Measurements from ENCODE around the gene LOXHD1. TPM values are rescaled to one million over a fixed set of nuclear protein-coding genes. Genes with fewer than 3 reads are reported as not detected.

LOXHD1 gene
- total RNA-seq, 3 donors from 2014 or later (not counting 1 experiment from before 2014, with no cell fraction given) = 0.11 to 0.48 (median 0.14) TPM

DNA sequence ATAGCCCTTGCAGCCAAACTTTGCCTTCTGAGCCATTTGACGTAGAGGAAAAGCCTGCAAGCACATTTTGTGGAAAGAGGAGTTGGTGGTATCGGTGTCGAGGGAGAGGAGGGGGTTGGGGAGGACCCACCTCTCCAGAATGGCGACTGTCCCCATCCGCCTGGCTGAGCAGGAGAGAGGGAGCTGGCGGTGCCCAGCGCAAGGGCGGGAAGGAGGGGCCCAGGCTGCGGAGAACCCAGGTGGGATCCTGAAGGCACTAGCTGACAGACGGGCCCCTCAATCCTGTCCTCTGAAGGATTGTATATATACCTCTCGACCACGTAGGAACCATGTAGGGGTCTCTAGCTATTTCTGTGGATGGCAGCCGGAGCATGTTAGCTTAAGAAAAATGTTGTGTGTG lies 200.3 kb downstream of the LOXHD1 start:
- no peak for ATAC-seq
- H3K4me3 Mint-ChIP-seq = no peak overlapping the region
- no peak overlapping the region for H3K27ac ChIP-seq (ENCODE audit: low read length)
- no peak overlapping the region for H3K4me3 ChIP-seq (ENCODE audit: low read length)
- DNase-seq = no peak
- H3K9me3 Mint-ChIP-seq = no peaks in the 10 kb centered on the region
- H3K36me3 Mint-ChIP-seq = peaks cover 19% of the 10 kb centered on the region
- H3K4me1 Mint-ChIP-seq = no peaks in the 10 kb centered on the region
- intact Hi-C loops (cut with micrococcal nuclease) = no loop called here
- no peaks in the 10 kb centered on the region for H3K9me3 ChIP-seq (ENCODE audit: control insufficient read depth, insufficient read depth, low read length)
- 92% methylated on average over 13 of the region's 13 CpGs for WGBS (ENCODE audit: insufficient coverage)
- no peaks in the 10 kb centered on the region for H3K4me1 ChIP-seq (ENCODE audit: control insufficient read depth, insufficient read depth, low read length)
- H3K27me3 ChIP-seq (ENCODE audit: control insufficient read depth, insufficient read depth, low read length) = no peaks in the 10 kb centered on the region
- no peak overlapping the region for H3K27ac Mint-ChIP-seq
- TF ChIP-seq, protein P1, sequence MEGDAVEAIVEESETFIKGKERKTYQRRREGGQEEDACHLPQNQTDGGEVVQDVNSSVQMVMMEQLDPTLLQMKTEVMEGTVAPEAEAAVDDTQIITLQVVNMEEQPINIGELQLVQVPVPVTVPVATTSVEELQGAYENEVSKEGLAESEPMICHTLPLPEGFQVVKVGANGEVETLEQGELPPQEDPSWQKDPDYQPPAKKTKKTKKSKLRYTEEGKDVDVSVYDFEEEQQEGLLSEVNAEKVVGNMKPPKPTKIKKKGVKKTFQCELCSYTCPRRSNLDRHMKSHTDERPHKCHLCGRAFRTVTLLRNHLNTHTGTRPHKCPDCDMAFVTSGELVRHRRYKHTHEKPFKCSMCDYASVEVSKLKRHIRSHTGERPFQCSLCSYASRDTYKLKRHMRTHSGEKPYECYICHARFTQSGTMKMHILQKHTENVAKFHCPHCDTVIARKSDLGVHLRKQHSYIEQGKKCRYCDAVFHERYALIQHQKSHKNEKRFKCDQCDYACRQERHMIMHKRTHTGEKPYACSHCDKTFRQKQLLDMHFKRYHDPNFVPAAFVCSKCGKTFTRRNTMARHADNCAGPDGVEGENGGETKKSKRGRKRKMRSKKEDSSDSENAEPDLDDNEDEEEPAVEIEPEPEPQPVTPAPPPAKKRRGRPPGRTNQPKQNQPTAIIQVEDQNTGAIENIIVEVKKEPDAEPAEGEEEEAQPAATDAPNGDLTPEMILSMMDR (IDR thresholded peaks at IDR 0.05) = no peak
- no peaks in the 10 kb centered on the region for H3K27me3 Mint-ChIP-seq (ENCODE audit: low read depth in 2 of 2)
- H3K36me3 ChIP-seq (ENCODE audit: control insufficient read depth, insufficient read depth, low read length) = peaks cover 33% of the 10 kb centered on the region

DNA sequence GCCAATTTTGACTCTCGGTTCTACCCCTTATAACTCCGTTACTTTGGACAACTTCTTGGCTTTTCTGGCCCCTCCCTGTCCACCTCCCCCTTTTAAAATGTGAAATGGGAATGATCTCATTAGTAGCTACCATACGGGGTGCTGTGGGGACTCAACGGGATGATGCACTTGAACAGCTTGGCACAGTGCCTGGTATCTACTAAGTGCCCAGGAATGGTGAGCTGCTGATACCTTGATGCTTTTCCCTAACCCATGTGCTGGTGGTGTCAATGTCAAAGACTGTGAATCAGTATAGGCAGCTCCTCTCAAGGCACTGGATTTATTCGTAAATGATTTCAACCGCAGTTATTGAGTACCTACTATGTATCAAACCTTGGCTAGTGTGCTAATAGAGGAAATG lies 204.2 kb downstream of the LOXHD1 start:
- Mint-ChIP-seq H3K4me3 (no peak overlapping the region), H3K9me3 (no peaks in the 10 kb centered on the region), H3K27ac (peak overlapping the region; percentile 23 to 24), H3K4me1 (peaks cover 27 to 32% of the 10 kb centered on the region in 2 donors), H3K27me3 (ENCODE audit: low read depth in 2 of 2) (no peaks in the 10 kb centered on the region), H3K36me3 (peaks cover 29% of the 10 kb centered on the region)
- ATAC-seq (no peak), DNase-seq (no peak)
- 94% methylated on average over 6 of the region's 6 CpGs for WGBS (ENCODE audit: insufficient coverage)
- TF ChIP-seq, protein P1 (IDR thresholded peaks at IDR 0.05) = no peak
- intact Hi-C loops (cut with micrococcal nuclease) = no loop called here
- peaks cover 4% of the 10 kb centered on the region for H3K9me3 ChIP-seq (ENCODE audit: control insufficient read depth, insufficient read depth, low read length)
- peaks cover 9% of the 10 kb centered on the region for H3K4me1 ChIP-seq (ENCODE audit: control insufficient read depth, insufficient read depth, low read length)
- H3K36me3 ChIP-seq (ENCODE audit: control insufficient read depth, insufficient read depth, low read length) = peaks cover 43% of the 10 kb centered on the region
- no peak overlapping the region for H3K27ac ChIP-seq (ENCODE audit: low read length)
- no peak overlapping the region for H3K4me3 ChIP-seq (ENCODE audit: low read length)
- H3K27me3 ChIP-seq (ENCODE audit: control insufficient read depth, insufficient read depth, low read length) = no peaks in the 10 kb centered on the region

DNA sequence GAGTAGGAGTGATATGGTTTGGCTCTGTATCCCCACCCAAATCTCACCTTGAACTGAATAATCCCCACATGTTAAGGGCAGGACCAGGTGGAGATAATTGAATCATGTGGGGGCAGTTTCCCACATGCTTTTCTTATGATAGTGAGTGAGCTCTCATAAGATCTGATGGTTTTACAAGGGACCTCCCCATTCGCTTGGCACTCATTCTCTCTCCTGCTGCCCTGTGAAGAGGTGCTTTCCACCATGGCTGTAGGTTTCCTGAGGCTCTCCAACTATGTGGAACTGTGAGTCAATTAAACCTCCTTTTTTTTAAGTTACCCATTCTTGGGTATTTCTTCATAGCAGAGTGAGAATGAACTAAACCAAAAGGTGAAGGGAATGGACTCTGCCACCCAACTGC lies 207.5 kb downstream of the LOXHD1 start:
- DNase-seq (no peak), ATAC-seq (no peak)
- H3K9me3 ChIP-seq (ENCODE audit: control insufficient read depth, insufficient read depth, low read length) = peaks cover 4% of the 10 kb centered on the region
- H3K36me3 ChIP-seq (ENCODE audit: control insufficient read depth, insufficient read depth, low read length) = peaks cover 29% of the 10 kb centered on the region
- H3K27me3 ChIP-seq (ENCODE audit: control insufficient read depth, insufficient read depth, low read length) = no peaks in the 10 kb centered on the region
- H3K36me3 Mint-ChIP-seq = peaks cover 21% of the 10 kb centered on the region
- no peaks in the 10 kb centered on the region for H3K27me3 Mint-ChIP-seq (ENCODE audit: low read depth in 2 of 2)
- no peaks in the 10 kb centered on the region for H3K9me3 Mint-ChIP-seq
- no peak overlapping the region for H3K4me3 Mint-ChIP-seq
- H3K4me1 ChIP-seq (ENCODE audit: control insufficient read depth, insufficient read depth, low read length) = peaks cover 13% of the 10 kb centered on the region
- no peak overlapping the region for H3K4me3 ChIP-seq (ENCODE audit: low read length)
- H3K4me1 Mint-ChIP-seq = peaks cover 50 to 60% of the 10 kb centered on the region in 2 donors
- TF ChIP-seq, protein P1 (IDR thresholded peaks at IDR 0.05) = no peak
- no CpG with 5 or more reads among the region's 1 CpG for WGBS (ENCODE audit: insufficient coverage)
- intact Hi-C loops (cut with micrococcal nuclease) = no loop called here
- no peak overlapping the region for H3K27ac ChIP-seq (ENCODE audit: low read length)
- peak overlapping the region; percentile 64 to 73 for H3K27ac Mint-ChIP-seq

DNA sequence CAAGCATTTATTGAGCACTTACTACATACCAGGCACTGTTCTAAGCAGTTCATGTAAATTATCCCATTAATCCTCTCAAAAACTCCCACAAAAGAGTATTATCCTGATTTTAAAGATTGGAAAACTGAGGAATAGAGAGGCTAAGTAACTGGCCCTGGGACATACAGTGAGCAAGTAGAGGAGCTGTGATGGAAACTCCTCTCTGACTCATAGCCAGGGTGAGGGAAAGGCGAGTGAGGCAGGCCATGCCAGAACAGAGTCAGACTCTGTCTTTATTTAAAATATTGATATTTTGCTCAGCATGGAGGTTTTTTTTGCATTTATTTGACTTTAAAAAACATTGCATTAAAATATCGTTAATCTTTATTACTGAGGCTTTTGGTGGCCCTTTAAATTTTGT lies 208.0 kb downstream of the LOXHD1 start:
- H3K27me3 ChIP-seq (ENCODE audit: control insufficient read depth, insufficient read depth, low read length) = no peaks in the 10 kb centered on the region
- peak overlapping the region; percentile 64 to 82 for H3K27ac Mint-ChIP-seq
- no peaks in the 10 kb centered on the region for H3K27me3 Mint-ChIP-seq (ENCODE audit: low read depth in 2 of 2)
- peaks cover 16% of the 10 kb centered on the region for H3K36me3 Mint-ChIP-seq
- H3K4me3 Mint-ChIP-seq = peak overlapping the region; percentile 64
- H3K4me1 Mint-ChIP-seq = peaks cover 50 to 63% of the 10 kb centered on the region in 2 donors
- no peaks in the 10 kb centered on the region for H3K9me3 Mint-ChIP-seq
- H3K9me3 ChIP-seq (ENCODE audit: control insufficient read depth, insufficient read depth, low read length) = peaks cover 4% of the 10 kb centered on the region
- 85% methylated on average over 2 of the region's 2 CpGs for WGBS (ENCODE audit: insufficient coverage)
- intact Hi-C loops (cut with micrococcal nuclease) = no loop called here
- ATAC-seq = peak in 1 of 3 donors; percentile 50
- H3K27ac ChIP-seq (ENCODE audit: low read length) = no peak overlapping the region
- TF ChIP-seq, protein P1 (IDR thresholded peaks at IDR 0.05) = no peak
- no peak for DNase-seq
- peaks cover 13% of the 10 kb centered on the region for H3K4me1 ChIP-seq (ENCODE audit: control insufficient read depth, insufficient read depth, low read length)
- H3K36me3 ChIP-seq (ENCODE audit: control insufficient read depth, insufficient read depth, low read length) = peaks cover 29% of the 10 kb centered on the region
- H3K4me3 ChIP-seq (ENCODE audit: low read length) = no peak overlapping the region
